SK-N-SH (cell line): ENCODE results near the gene EYA2. TPM values are rescaled to one million over a fixed set of nuclear protein-coding genes. Genes with fewer than 3 reads are reported as not detected.
"Not testable (repeated sequence)": the region's sequence is repeated elsewhere in the genome, so short reads cannot be mapped to it uniquely, and the experiment has no call there.

Experiments
- CTCF ChIA-PET: fragments of 300-600, 350-600 bp; formaldehyde crosslinking; extraction: SDS; loops from one replicate; lab custom pipeline; 2021; lab: Yijun Ruan, JAX
- POLR2A ChIA-PET: fragments of 350-600 bp; sonication (Branson Sonifier 250); formaldehyde crosslinking; extraction: SDS; loops from one replicate; lab custom pipeline; 2020; ENCODE audit warnings: antibody characterized with exemption, inconsistent platforms; lab: Yijun Ruan, JAX
- DNase-seq: peaks from one replicate; pipeline ENCODE4 v3.0.0; 2012
- H2AFZ ChIP-seq: fragments of 200-600 bp; sonication (generic); 2 replicates; pipeline ENCODE4 v1.8.1; 2016; ENCODE audit warnings: antibody characterized with exemption, mild to moderate bottlenecking, low read depth
- H3F3A ChIP-seq: fragments of 200-600 bp; sonication (generic); replicated peaks from 2 replicates; pipeline ENCODE3; 2016; ENCODE audit warnings: antibody characterized with exemption, mild to moderate bottlenecking; ENCODE audit not compliant: insufficient read depth
- H3K27ac ChIP-seq, 2 experiments: fragments of 200-500 bp in 1 of 2; fragments of 200-600 bp in 1 of 2; sonication (Bioruptor generic) in 1 of 2; sonication (generic), shearing (Covaris generic) in 1 of 2; 2 replicates each; pipeline versions ENCODE4 v1.5.1 to v1.6.1; 2014 to 2016; ENCODE audit warnings: low read depth in 2 of 2, inconsistent platforms in 1 of 2, low read length in 1 of 2, mild to moderate bottlenecking in 1 of 2, mixed read lengths in 1 of 2
- H3K27me3 ChIP-seq: fragments of 200-600 bp; sonication (generic), shearing (Covaris generic); 2 replicates; pipeline ENCODE4 v1.6.1; 2016; ENCODE audit warnings: mixed run types; ENCODE audit not compliant: insufficient read depth
- H3K36me3 ChIP-seq, 2 experiments: fragments of 200-500 bp in 1 of 2; fragments of 200-600 bp in 1 of 2; sonication (Bioruptor generic) in 1 of 2; sonication (generic) in 1 of 2; replicated peaks in 1 of 2; 2 replicates each; pipeline versions ENCODE3 to v1.5.1; 2014 to 2016; ENCODE audit warnings: low read length in 1 of 2, mild to moderate bottlenecking in 1 of 2; ENCODE audit not compliant: insufficient read depth in 2 of 2, control insufficient read depth in 1 of 2
- H3K4me1 ChIP-seq, 2 experiments: fragments of 200-500 bp in 1 of 2; fragments of 200-600 bp in 1 of 2; sonication (Bioruptor generic) in 1 of 2; sonication (generic), shearing (Covaris generic) in 1 of 2; 2 replicates each; pipeline versions ENCODE4 v1.5.1 to v1.6.1; 2014 to 2016; ENCODE audit warnings: low read depth in 1 of 2, low read length in 1 of 2, mixed run types in 1 of 2; ENCODE audit not compliant: insufficient read depth in 2 of 2, control insufficient read depth in 1 of 2
- H3K4me2 ChIP-seq: fragments of 200-600 bp; sonication (generic), shearing (Covaris generic); 2 replicates; pipeline ENCODE4 v1.6.1; 2017; ENCODE audit warnings: mixed run types
- H3K4me3 ChIP-seq, 2 experiments: fragments of 200-500 bp in 1 of 2; fragments of 200-600 bp in 1 of 2; sonication (Bioruptor generic) in 1 of 2; sonication (generic), shearing (Covaris generic) in 1 of 2; 2 replicates each; pipeline versions ENCODE4 v1.5.1 to v1.8.1; 2014 to 2016; ENCODE audit warnings: low read depth in 2 of 2, inconsistent platforms in 1 of 2, low read length in 1 of 2, mild to moderate bottlenecking in 1 of 2, mixed read lengths in 1 of 2, moderate library complexity in 1 of 2
- H3K79me2 ChIP-seq: fragments of 200-600 bp; sonication (generic); 2 replicates; pipeline ENCODE4 v1.8.1; 2017; ENCODE audit warnings: mild to moderate bottlenecking; ENCODE audit not compliant: insufficient read depth
- H3K9ac ChIP-seq: fragments of 200-600 bp; sonication (generic); 2 replicates; pipeline ENCODE4 v1.6.1; 2017; ENCODE audit warnings: mixed run types
- H3K9me2 ChIP-seq: fragments of 200-600 bp; sonication (generic); 2 replicates; pipeline ENCODE4 v1.6.1; 2017; ENCODE audit warnings: mixed run types
- H3K9me3 ChIP-seq: fragments of 200-600 bp; sonication (generic); 2 replicates; pipeline ENCODE4 v1.6.1; 2017; ENCODE audit warnings: mixed run types, mild to moderate bottlenecking, moderate library complexity
- H4K20me1 ChIP-seq: fragments of 200-600 bp; sonication (generic); 2 replicates; pipeline ENCODE4 v1.6.1; 2017; ENCODE audit warnings: mild to moderate bottlenecking, mixed run types; ENCODE audit not compliant: insufficient read depth
- CHD2 ChIP-seq: fragments of 150-350 bp; IDR thresholded peaks from 2 replicates; pipeline ENCODE4 v1.6.1; 2018; ENCODE audit warnings: low read length; ENCODE audit not compliant: partially characterized antibody
- ELF1 ChIP-seq: IDR thresholded peaks from 2 replicates; pipeline ENCODE4 v1.4.0; 2012
- EP300 ChIP-seq, 2 experiments: IDR thresholded peaks; 2 replicates each; pipeline versions ENCODE4 v1.4.0 to v1.6.1; 2012; ENCODE audit warnings: borderline replicate concordance in 1 of 2, low read depth in 1 of 2, low read length in 1 of 2
- FOXM1 ChIP-seq: IDR thresholded peaks from 2 replicates; pipeline ENCODE4 v1.4.0; 2012; ENCODE audit warnings: low read depth, mild to moderate bottlenecking
- IRF3 ChIP-seq: fragments of 150-350 bp; IDR thresholded peaks from 2 replicates; pipeline ENCODE4 v1.6.1; 2016; ENCODE audit warnings: mild to moderate bottlenecking, low read depth, low read length
- MAX ChIP-seq: IDR thresholded peaks from 2 replicates; pipeline ENCODE4 v1.4.0; 2012; ENCODE audit warnings: low read depth
- MEF2A ChIP-seq: IDR thresholded peaks from 2 replicates; pipeline ENCODE4 v1.4.0; 2012; ENCODE audit warnings: low read depth, borderline replicate concordance
- MXI1 ChIP-seq: IDR thresholded peaks from 2 replicates; pipeline ENCODE4 v1.6.1; 2012; ENCODE audit warnings: mild to moderate bottlenecking, low read depth, low read length, improper control_type of control experiment
- NRF1 ChIP-seq: IDR thresholded peaks from 2 replicates; pipeline ENCODE4 v1.6.1; 2012; ENCODE audit warnings: low read depth, mild to moderate bottlenecking, low read length
- RAD21 ChIP-seq: IDR thresholded peaks from 2 replicates; pipeline ENCODE4 v1.6.1; 2012; ENCODE audit warnings: mild to moderate bottlenecking, low read length
- TAF1 ChIP-seq: IDR thresholded peaks from 2 replicates; pipeline ENCODE4 v1.6.1; 2012; ENCODE audit warnings: low read depth, mild to moderate bottlenecking, low read length, moderate library complexity, borderline replicate concordance
- TCF12 ChIP-seq: IDR thresholded peaks from 2 replicates; pipeline ENCODE4 v1.4.0; 2012
- ZBTB33 ChIP-seq: IDR thresholded peaks from 2 replicates; pipeline ENCODE4 v1.4.0; 2012; ENCODE audit warnings: low read depth, borderline replicate concordance
- WGBS: methylation state at CpG from one replicate; pipeline ENCODE4 v1.1.6; 2017; ENCODE audit warnings: low lambda C conversion rate; 5-methylcytosine and 5-hydroxymethylcytosine counted together
- polyA plus RNA-seq, 3 experiments: library from polyadenylated mRNA; depleted of rRNA; stranded (reverse); fragments of >200 nt; gene quantifications; 2 replicates each; pipeline ENCODE4 v1.2.3, GENCODE V29; 2012

Gene EYA2
- polyA plus RNA-seq, 1 of the 3 experiments (the other 2 are of a cell fraction), result 0.05 TPM

GRCh38 chr20:46920114-46920513, 25.5 kb downstream of the EYA2 start:
- H4K20me1 ChIP-seq, result no peaks in the 10 kb centered on the region
- H3K27me3 ChIP-seq, result no peaks in the 10 kb centered on the region
- no peak overlapping the region for H3K4me2 ChIP-seq
- H3K36me3 ChIP-seq, result no peaks in the 10 kb centered on the region
- H3K9ac ChIP-seq, result no peak overlapping the region
- 55% methylated on average over 6 of the region's 6 CpGs for WGBS
- H3K4me1 ChIP-seq, result no peaks in the 10 kb centered on the region
- no peak overlapping the region for H3K4me3 ChIP-seq
- no peak overlapping the region for H3K27ac ChIP-seq
- no peaks in the 10 kb centered on the region for H3K79me2 ChIP-seq
- DNase-seq, result no peak
- H3F3A ChIP-seq, result no peaks in the 10 kb centered on the region
- no peaks in the 10 kb centered on the region for H3K9me2 ChIP-seq
- no peaks in the 10 kb centered on the region for H3K9me3 ChIP-seq
- CTCF ChIA-PET, result interaction anchor here (0.6 kb wide), 1 partner anchor 132 kb away, joined by 3 read pairs; no protein-coding TSS in a partner anchor
- POLR2A ChIA-PET, result no interaction called here
- H2AFZ ChIP-seq, result no peak overlapping the region
- TF ChIP-seq ELF1 (no peak), CHD2 (no peak), FOXM1 (no peak), IRF3 (no peak), EP300 (IDR thresholded peaks at IDR 0.05; ENCODE audit: borderline replicate concordance in 1 of 2, low read depth in 1 of 2, low read length in 1 of 2) (no peak), MEF2A (no peak), MXI1 (no peak)
- TF ChIP-seq, all 33 proteins: peak for 0

- H3K9me2 ChIP-seq, H3K4me3 ChIP-seq, H3K4me2 ChIP-seq, H3K27ac ChIP-seq, H3K9ac ChIP-seq, H3K4me1 ChIP-seq, POLR2A ChIA-PET, H3K9me3 ChIP-seq, DNase-seq, H4K20me1 ChIP-seq, H3K36me3 ChIP-seq, CTCF ChIA-PET, H3K27me3 ChIP-seq, H3F3A ChIP-seq, H2AFZ ChIP-seq, H3K79me2 ChIP-seq: not testable (repeated sequence)
- 66% methylated on average over 9 of the region's 9 CpGs for WGBS
Observed at GRCh38 chr20:46922841-46923240, 28.2 kb downstream of the EYA2 start.

- no peaks in the 10 kb centered on the region for H3K9me3 ChIP-seq
- no peak overlapping the region for H3K9ac ChIP-seq
- TF ChIP-seq TAF1 (no peak), ZBTB33 (no peak), TCF12 (no peak), RAD21 (no peak), MAX (no peak), IRF3 (no peak), MXI1 (no peak), NRF1 (no peak), CHD2 (no peak)
- DNase-seq, result no peak
- no peak overlapping the region for H3K4me2 ChIP-seq
- ChIA-PET POLR2A (no interaction called here), CTCF (no interaction called here)
- no peaks in the 10 kb centered on the region for H3K36me3 ChIP-seq
- no peaks in the 10 kb centered on the region for H3K79me2 ChIP-seq
- no peaks in the 10 kb centered on the region for H3K9me2 ChIP-seq
- no peaks in the 10 kb centered on the region for H3F3A ChIP-seq
- H3K4me3 ChIP-seq, result no peak overlapping the region
- no peaks in the 10 kb centered on the region for H4K20me1 ChIP-seq
- no peak overlapping the region for H3K27ac ChIP-seq
- H3K27me3 ChIP-seq, result no peaks in the 10 kb centered on the region; the same call in 1 of the 2 replicates
- no peaks in the 10 kb centered on the region for H3K4me1 ChIP-seq
- 30% methylated on average over 4 of the region's 4 CpGs for WGBS
- no peak overlapping the region for H2AFZ ChIP-seq
Observed at GRCh38 chr20:46923550-46923949, 28.9 kb downstream of the EYA2 start.
